Endothelial cell of umbilical vein (primary cell): Measurements from ENCODE around the gene AMBP.

Experiments
- EZH2 ChIP-seq: IDR thresholded peaks from 2 replicates; pipeline ENCODE4 v1.6.1; 2012; ENCODE audit warnings: borderline replicate concordance, low read depth, mild to moderate bottlenecking, moderate library complexity, low read length, inconsistent platforms; ENCODE audit not compliant: severe bottlenecking
- FOS ChIP-seq: IDR thresholded peaks from 2 replicates; pipeline ENCODE4 v1.6.1; 2011; ENCODE audit warnings: mild to moderate bottlenecking, low read length, moderate library complexity, borderline replicate concordance; ENCODE audit not compliant: insufficient read depth
- GATA2 ChIP-seq: IDR thresholded peaks from 2 replicates; pipeline ENCODE4 v1.7.0; 2011; ENCODE audit warnings: low read depth, mild to moderate bottlenecking, moderate library complexity, mixed read lengths, low read length; ENCODE audit not compliant: insufficient read length, insufficient read depth
- JUN ChIP-seq: IDR thresholded peaks from 2 replicates; pipeline ENCODE4 v1.6.1; 2011; ENCODE audit warnings: borderline replicate concordance, low read depth; ENCODE audit not compliant: insufficient read length, insufficient read depth
- MYC ChIP-seq: IDR thresholded peaks from one replicate; pipeline ENCODE4 v1.6.1; 2011; ENCODE audit warnings: mild to moderate bottlenecking, low read depth, low read length
- POLR2A ChIP-seq: IDR thresholded peaks from 2 replicates; pipeline ENCODE4 v1.6.1; 2012; ENCODE audit warnings: low read depth, mild to moderate bottlenecking, control low read depth, low read length
- POLR2AphosphoS5 ChIP-seq: IDR thresholded peaks from 2 replicates; pipeline ENCODE4 v1.6.1; 2012; ENCODE audit warnings: low read depth, mild to moderate bottlenecking, control low read depth, low read length, moderate library complexity; ENCODE audit not compliant: insufficient read depth
- TF ChIP-seq, protein P1 (sequence below), 2 donors: IDR thresholded peaks; 1 replicate in 1 of 2; 2 replicates in 1 of 2; pipeline ENCODE4 v1.5.1; 2011; ENCODE audit warnings: low read length in 2 of 2, mild to moderate bottlenecking in 2 of 2, moderate library complexity in 2 of 2, control low read depth in 1 of 2, inconsistent platforms in 1 of 2, low read depth in 1 of 2; ENCODE audit not compliant: insufficient read depth in 1 of 2; ENCODE audit errors: extremely low read depth in 1 of 2
- TF ChIP-seq, protein P2 (sequence below): IDR thresholded peaks from 2 replicates; pipeline ENCODE4 v1.6.1; 2011; ENCODE audit not compliant: insufficient read depth, insufficient read length

DNA sequence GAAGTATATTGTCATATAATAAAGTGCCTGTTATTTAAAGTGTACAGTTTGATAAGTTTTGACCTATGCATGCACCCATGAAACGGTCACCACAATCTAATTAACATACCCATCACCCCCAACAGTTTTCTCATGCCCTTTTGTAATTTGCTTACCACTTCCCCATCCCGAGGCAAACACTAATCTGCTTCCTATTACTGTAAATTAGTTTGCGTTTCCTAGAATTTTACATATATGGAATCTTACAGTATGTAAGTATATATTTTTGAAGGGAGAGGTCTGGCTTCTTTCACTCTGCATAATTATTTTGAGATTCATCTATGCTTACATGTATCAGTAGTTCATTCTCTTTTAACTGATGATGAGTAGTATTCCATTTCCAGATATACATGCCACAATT, 56.5 kb downstream of the AMBP start:
- TF ChIP-seq, protein P1, sequence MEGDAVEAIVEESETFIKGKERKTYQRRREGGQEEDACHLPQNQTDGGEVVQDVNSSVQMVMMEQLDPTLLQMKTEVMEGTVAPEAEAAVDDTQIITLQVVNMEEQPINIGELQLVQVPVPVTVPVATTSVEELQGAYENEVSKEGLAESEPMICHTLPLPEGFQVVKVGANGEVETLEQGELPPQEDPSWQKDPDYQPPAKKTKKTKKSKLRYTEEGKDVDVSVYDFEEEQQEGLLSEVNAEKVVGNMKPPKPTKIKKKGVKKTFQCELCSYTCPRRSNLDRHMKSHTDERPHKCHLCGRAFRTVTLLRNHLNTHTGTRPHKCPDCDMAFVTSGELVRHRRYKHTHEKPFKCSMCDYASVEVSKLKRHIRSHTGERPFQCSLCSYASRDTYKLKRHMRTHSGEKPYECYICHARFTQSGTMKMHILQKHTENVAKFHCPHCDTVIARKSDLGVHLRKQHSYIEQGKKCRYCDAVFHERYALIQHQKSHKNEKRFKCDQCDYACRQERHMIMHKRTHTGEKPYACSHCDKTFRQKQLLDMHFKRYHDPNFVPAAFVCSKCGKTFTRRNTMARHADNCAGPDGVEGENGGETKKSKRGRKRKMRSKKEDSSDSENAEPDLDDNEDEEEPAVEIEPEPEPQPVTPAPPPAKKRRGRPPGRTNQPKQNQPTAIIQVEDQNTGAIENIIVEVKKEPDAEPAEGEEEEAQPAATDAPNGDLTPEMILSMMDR (IDR thresholded peaks at IDR 0.05; ENCODE audit: extremely low read depth in 1 of 2, insufficient read depth in 1 of 2, low read depth in 1 of 2, low read length in 2 of 2): no peak
- no peak for TF ChIP-seq POLR2AphosphoS5
- no peak for TF ChIP-seq EZH2
- TF ChIP-seq POLR2A: no peak
- no peak for TF ChIP-seq FOS
- TF ChIP-seq, protein P2, sequence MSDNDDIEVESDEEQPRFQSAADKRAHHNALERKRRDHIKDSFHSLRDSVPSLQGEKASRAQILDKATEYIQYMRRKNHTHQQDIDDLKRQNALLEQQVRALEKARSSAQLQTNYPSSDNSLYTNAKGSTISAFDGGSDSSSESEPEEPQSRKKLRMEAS: no peak
- TF ChIP-seq MYC: no peak
- no peak for TF ChIP-seq GATA2
- no peak for TF ChIP-seq JUN
